Neural crest cell (in vitro differentiated cells): Measurements from ENCODE around the gene PTPRG. TPM values are rescaled to one million over a fixed set of nuclear protein-coding genes. Genes with fewer than 3 reads are reported as not detected.

Source experiments
- DNase-seq: peaks from one replicate; pipeline ENCODE4 v3.0.0; 2021; ENCODE audit warnings: low read depth, mixed read lengths, low spot score
- H3K27ac Mint-ChIP-seq: one replicate; pipeline ENCODE4 v1.8.0; 2021; ENCODE audit warnings: mild to moderate bottlenecking, mixed read lengths; ENCODE audit not compliant: unreplicated experiment
- H3K27me3 Mint-ChIP-seq: 2 replicates; pipeline ENCODE4 v1.8.0; 2021; ENCODE audit warnings: low read depth, mild to moderate bottlenecking, mixed read lengths
- H3K36me3 Mint-ChIP-seq: 2 replicates; pipeline ENCODE4 v1.8.0; 2021; ENCODE audit warnings: low read depth, mild to moderate bottlenecking, mixed read lengths
- H3K4me1 Mint-ChIP-seq: 2 replicates; pipeline ENCODE4 v1.8.0; 2021; ENCODE audit warnings: mixed read lengths
- H3K4me3 Mint-ChIP-seq: one replicate; pipeline ENCODE4 v1.8.0; 2021; ENCODE audit warnings: mild to moderate bottlenecking, mixed read lengths
- H3K9me3 Mint-ChIP-seq: 2 replicates; pipeline ENCODE4 v1.8.0; 2021; ENCODE audit warnings: mixed read lengths
- CTCF ChIP-seq: fragments of 200-600 bp; sonication (generic); conservative IDR thresholded peaks from 2 replicates; pipeline ENCODE4 v1.5.0; 2021; ENCODE audit warnings: antibody characterized with exemption, mild to moderate bottlenecking
- total RNA-seq: library from RNA; stranded (reverse); gene quantifications from 2 replicates; pipeline ENCODE4 v1.2.1, GENCODE V29; 2021

PTPRG gene
- total RNA-seq, 1 donor from 2014 or later: 41.2 TPM

- Mint-ChIP-seq H3K36me3 (no peaks in the 10 kb centered on the region), H3K9me3 (no peaks in the 10 kb centered on the region), H3K4me1 (peaks cover 15% of the 10 kb centered on the region), H3K4me3 (no peak overlapping the region), H3K27me3 (no peaks in the 10 kb centered on the region), H3K27ac (no peak overlapping the region)
- TF ChIP-seq CTCF: no peak
- DNase-seq: no peak
These were observed 285.1 kb downstream of the PTPRG start for GRCh38 chr3:61846488-61846887.

- no peak overlapping the region for H3K27ac Mint-ChIP-seq
- TF ChIP-seq CTCF: no peak
- H3K9me3 Mint-ChIP-seq: no peaks in the 10 kb centered on the region
- DNase-seq: no peak
- H3K4me3 Mint-ChIP-seq: no peak overlapping the region
- H3K36me3 Mint-ChIP-seq: no peaks in the 10 kb centered on the region
- no peaks in the 10 kb centered on the region for H3K27me3 Mint-ChIP-seq
- H3K4me1 Mint-ChIP-seq: peaks cover 12% of the 10 kb centered on the region
These were observed 286.6 kb downstream of the PTPRG start for GRCh38 chr3:61847784-61848462.

- TF ChIP-seq CTCF: no peak
- Mint-ChIP-seq H3K27me3 (no peaks in the 10 kb centered on the region), H3K4me3 (no peak overlapping the region), H3K36me3 (no peaks in the 10 kb centered on the region), H3K27ac (no peak overlapping the region), H3K4me1 (peaks cover 18% of the 10 kb centered on the region), H3K9me3 (no peaks in the 10 kb centered on the region)
- no peak for DNase-seq
These were observed 287.5 kb downstream of the PTPRG start for GRCh38 chr3:61848885-61849284.

GRCh38 chr3:61853912-61854311 is 292.5 kb downstream of the PTPRG start:
- Mint-ChIP-seq H3K27me3 (no peaks in the 10 kb centered on the region), H3K4me3 (no peak overlapping the region), H3K9me3 (no peaks in the 10 kb centered on the region), H3K36me3 (no peaks in the 10 kb centered on the region), H3K27ac (no peak overlapping the region), H3K4me1 (peaks cover 17% of the 10 kb centered on the region)
- DNase-seq: no peak
- no peak for TF ChIP-seq CTCF

- no peaks in the 10 kb centered on the region for H3K27me3 Mint-ChIP-seq
- no peak for TF ChIP-seq CTCF
- no peaks in the 10 kb centered on the region for H3K36me3 Mint-ChIP-seq
- peaks cover 17% of the 10 kb centered on the region for H3K4me1 Mint-ChIP-seq
- no peak overlapping the region for H3K4me3 Mint-ChIP-seq
- H3K27ac Mint-ChIP-seq: no peak overlapping the region
- no peak for DNase-seq
- H3K9me3 Mint-ChIP-seq: no peaks in the 10 kb centered on the region
These were observed 293.8 kb downstream of the PTPRG start for GRCh38 chr3:61855211-61855610.
